ENCODE results near the gene EMC8. TPM values are rescaled to one million over a fixed set of nuclear protein-coding genes. Genes with fewer than 3 reads are reported as not detected.

EMC8 gene
- total and polyA plus RNA-seq, 10 of the 15 experiments (the other 5 are each of a cell fraction or from before 2014, with no cell fraction given): 7.8 to 62.0 (median 33.5) TPM

- TF ChIP-seq ETV6 (conservative IDR thresholded peaks at IDR 0.05 in 1 of 2, IDR thresholded peaks at IDR 0.05 in 1 of 2; ENCODE audit: borderline replicate concordance in 1 of 2, low read depth in 1 of 2) (no peak), RFX5 (IDR thresholded peaks at IDR 0.05; ENCODE audit: low read depth, low read length) (no peak), REST (IDR thresholded peaks at IDR 0.05; ENCODE audit: low read depth, low read length) (no peak), RAD51 (IDR thresholded peaks at IDR 0.05) (no peak), PML (IDR thresholded peaks at IDR 0.05; ENCODE audit: low read length) (no peak), SUPT20H (IDR thresholded peaks at IDR 0.05; ENCODE audit: borderline replicate concordance, control insufficient read depth, low read depth, low read length) (no peak), PAX5 (IDR thresholded peaks at IDR 0.05; ENCODE audit: borderline replicate concordance, low read depth, low read length) (no peak), CBX3 (IDR thresholded peaks at IDR 0.05; ENCODE audit: borderline replicate concordance, low read depth) (no peak), ZNF274 (IDR thresholded peaks at IDR 0.05; ENCODE audit: insufficient read depth, insufficient read length) (no peak), TCF3 (IDR thresholded peaks at IDR 0.05; ENCODE audit: borderline replicate concordance, insufficient read depth, low read depth, low read length) (no peak), HCFC1 (IDR thresholded peaks at IDR 0.05; ENCODE audit: low read length) (no peak), TBL1XR1 (IDR thresholded peaks at IDR 0.05; ENCODE audit: low read depth, low read length) (no peak), NKRF (conservative IDR thresholded peaks at IDR 0.05) (no peak), KLF5 (IDR thresholded peaks at IDR 0.05; ENCODE audit: partially characterized antibody) (no peak)
- TF ChIP-seq, protein P1, sequence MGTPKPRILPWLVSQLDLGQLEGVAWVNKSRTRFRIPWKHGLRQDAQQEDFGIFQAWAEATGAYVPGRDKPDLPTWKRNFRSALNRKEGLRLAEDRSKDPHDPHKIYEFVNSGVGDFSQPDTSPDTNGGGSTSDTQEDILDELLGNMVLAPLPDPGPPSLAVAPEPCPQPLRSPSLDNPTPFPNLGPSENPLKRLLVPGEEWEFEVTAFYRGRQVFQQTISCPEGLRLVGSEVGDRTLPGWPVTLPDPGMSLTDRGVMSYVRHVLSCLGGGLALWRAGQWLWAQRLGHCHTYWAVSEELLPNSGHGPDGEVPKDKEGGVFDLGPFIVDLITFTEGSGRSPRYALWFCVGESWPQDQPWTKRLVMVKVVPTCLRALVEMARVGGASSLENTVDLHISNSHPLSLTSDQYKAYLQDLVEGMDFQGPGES (IDR thresholded peaks at IDR 0.05): no peak
- no peaks in the 10 kb centered on the region for H3K79me2 ChIP-seq (ENCODE audit: control insufficient read depth, insufficient read depth, low read length)
- H3K4me1 ChIP-seq (ENCODE audit: control insufficient read depth, insufficient read depth, low read length): peaks cover 26% of the 10 kb centered on the region
- in situ Hi-C loops (cut with MboI): no loop called here
- no peak overlapping the region for H3K27ac ChIP-seq (ENCODE audit: control insufficient read depth, insufficient read depth)
- BruUV-seq (replicated peaks): no TSS peak
- WGBS (ENCODE audit: insufficient coverage, insufficient replicate concordance, low lambda C conversion rate, missing lambda C conversion rate): 14% methylated on average over 3 of the region's 6 CpGs
- no peaks in the 10 kb centered on the region for H3K27me3 ChIP-seq (replicated peaks in 1 of 2; ENCODE audit: control insufficient read depth in 2 of 2, insufficient read depth in 2 of 2, low read length in 1 of 2)
- no peak overlapping the region for H3K4me2 ChIP-seq (ENCODE audit: control insufficient read depth, insufficient read depth)
- no peak for FAIRE-seq
- ChIA-PET POLR2A (no interaction called here), RAD21 (ENCODE audit: unreplicated experiment) (no interaction called here), SMC1A (ENCODE audit: uncharacterized antibody, unreplicated experiment) (interaction anchor here (0.9 to 3.1 kb wide), 2 partner anchors 43 to 87 kb away, joined by 3 to 11 read pairs; no protein-coding TSS in a partner anchor), CTCF (interaction anchor here (4.0 kb wide), 1 partner anchor 43 kb away, joined by 29 read pairs; no protein-coding TSS in a partner anchor)
- DNase-seq (ENCODE audit: low read depth, low spot score): no peak
- intact Hi-C loops (cut with micrococcal nuclease; ENCODE audit: unreplicated experiment): no loop called here
- no peak overlapping the region for H3K4me3 ChIP-seq
- H3K9ac ChIP-seq (ENCODE audit: control insufficient read depth, insufficient read depth, low read length): no peak overlapping the region
- ATAC-seq: no peak
- no peaks in the 10 kb centered on the region for H3K36me3 ChIP-seq (ENCODE audit: control insufficient read depth in 2 of 2, insufficient read depth in 2 of 2, low read length in 1 of 2)
- no peaks in the 10 kb centered on the region for H4K20me1 ChIP-seq (ENCODE audit: control insufficient read depth, insufficient read depth)
- no peak overlapping the region for H2AFZ ChIP-seq (ENCODE audit: control insufficient read depth, low read depth, low read length)
- H3K9me3 ChIP-seq (replicated peaks; ENCODE audit: control insufficient read depth, insufficient read depth, low read length): no peaks in the 10 kb centered on the region
Measured at GRCh38 chr16:85761861-85762260, 37.5 kb downstream of the EMC8 start.

Data from GM12878 (cell line).